ENCODE measurements around the gene PIAS2.
"Not testable (repeated sequence)": the region's sequence is repeated elsewhere in the genome, so short reads cannot be mapped to it uniquely, and the experiment has no call there.

Gene PIAS2

GRCh38 chr18:46821856-46822711 lies 95.2 kb downstream of the PIAS2 start:
- no peak for TF ChIP-seq POLR2A (IDR thresholded peaks at IDR 0.05; ENCODE audit: low read depth, low read length)
- TF ChIP-seq TAF1 (IDR thresholded peaks at IDR 0.05; ENCODE audit: borderline replicate concordance, low read depth, low read length), result no peak
- no peak for DNase-seq (ENCODE audit: insufficient read length)
- no peak for FAIRE-seq

DNA sequence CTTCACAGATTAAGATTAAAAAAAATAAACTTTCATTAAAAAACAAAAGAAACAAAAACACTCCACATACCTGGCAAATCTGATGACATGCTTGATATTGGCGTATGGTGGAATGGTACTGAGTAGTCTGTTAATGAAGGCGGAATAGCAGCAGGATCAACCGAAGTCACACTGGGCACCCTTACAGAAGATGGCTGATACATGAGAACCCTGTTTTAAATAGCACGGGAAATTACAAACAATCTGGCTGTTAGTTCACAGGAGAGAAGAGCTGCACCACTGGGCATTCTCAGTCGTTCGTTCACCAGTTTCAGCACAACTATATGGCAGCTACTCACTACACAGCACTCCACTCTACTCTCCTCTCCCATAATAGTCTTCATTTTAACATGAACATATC lies 96.4 kb downstream of the PIAS2 start:
- no peak for DNase-seq (ENCODE audit: insufficient read length)
- no peak for FAIRE-seq
- TF ChIP-seq POLR2AphosphoS5 (IDR thresholded peaks at IDR 0.05; ENCODE audit: low read depth, low read length), result no peak
- no peak for TF ChIP-seq POLR2A (IDR thresholded peaks at IDR 0.05; ENCODE audit: low read depth, low read length)
- no peak for TF ChIP-seq TAF1 (IDR thresholded peaks at IDR 0.05; ENCODE audit: borderline replicate concordance, low read depth, low read length)

- TF ChIP-seq POLR2A (IDR thresholded peaks at IDR 0.05; ENCODE audit: low read depth, low read length), result no peak
- TF ChIP-seq POLR2AphosphoS5 (IDR thresholded peaks at IDR 0.05; ENCODE audit: low read depth, low read length), result no peak
- TF ChIP-seq TAF1 (IDR thresholded peaks at IDR 0.05; ENCODE audit: borderline replicate concordance, low read depth, low read length), result no peak
- FAIRE-seq, result no peak
- no peak for DNase-seq (ENCODE audit: insufficient read length)
Measured at GRCh38 chr18:46815661-46816060, 101.6 kb downstream of the PIAS2 start.

DNA sequence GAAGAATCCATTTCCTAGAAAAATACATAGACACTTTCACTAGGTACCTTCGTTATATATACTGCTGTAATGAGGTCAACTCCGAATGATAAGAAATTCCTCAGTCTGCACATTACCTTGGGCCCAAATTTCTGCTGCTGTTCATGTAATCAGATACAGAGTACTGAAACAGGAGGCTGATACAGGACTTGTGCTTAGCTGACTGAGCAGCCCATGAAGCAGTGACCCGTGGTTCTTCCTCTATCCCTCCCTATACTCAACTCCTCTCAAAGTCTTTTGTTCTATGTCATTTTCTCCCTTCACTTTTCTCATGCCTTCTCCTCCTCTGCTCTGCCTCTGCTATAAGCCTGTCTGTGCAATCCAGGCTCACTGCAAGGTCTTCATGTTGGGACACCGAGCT lies 102.9 kb downstream of the PIAS2 start:
- TF ChIP-seq TAF1 (IDR thresholded peaks at IDR 0.05; ENCODE audit: borderline replicate concordance, low read depth, low read length) (no peak), POLR2AphosphoS5 (IDR thresholded peaks at IDR 0.05; ENCODE audit: low read depth, low read length) (no peak), POLR2A (IDR thresholded peaks at IDR 0.05; ENCODE audit: low read depth, low read length) (no peak)
- no peak for DNase-seq (ENCODE audit: insufficient read length)
- no peak for FAIRE-seq

GRCh38 chr18:46812311-46812710 lies 105.0 kb downstream of the PIAS2 start:
- FAIRE-seq, result no peak
- no peak for DNase-seq (ENCODE audit: insufficient read length)
- no peak for TF ChIP-seq POLR2A (IDR thresholded peaks at IDR 0.05; ENCODE audit: low read depth, low read length)
- TF ChIP-seq POLR2AphosphoS5 (IDR thresholded peaks at IDR 0.05; ENCODE audit: low read depth, low read length), result no peak
- TF ChIP-seq TAF1 (IDR thresholded peaks at IDR 0.05; ENCODE audit: borderline replicate concordance, low read depth, low read length), result no peak

DNA sequence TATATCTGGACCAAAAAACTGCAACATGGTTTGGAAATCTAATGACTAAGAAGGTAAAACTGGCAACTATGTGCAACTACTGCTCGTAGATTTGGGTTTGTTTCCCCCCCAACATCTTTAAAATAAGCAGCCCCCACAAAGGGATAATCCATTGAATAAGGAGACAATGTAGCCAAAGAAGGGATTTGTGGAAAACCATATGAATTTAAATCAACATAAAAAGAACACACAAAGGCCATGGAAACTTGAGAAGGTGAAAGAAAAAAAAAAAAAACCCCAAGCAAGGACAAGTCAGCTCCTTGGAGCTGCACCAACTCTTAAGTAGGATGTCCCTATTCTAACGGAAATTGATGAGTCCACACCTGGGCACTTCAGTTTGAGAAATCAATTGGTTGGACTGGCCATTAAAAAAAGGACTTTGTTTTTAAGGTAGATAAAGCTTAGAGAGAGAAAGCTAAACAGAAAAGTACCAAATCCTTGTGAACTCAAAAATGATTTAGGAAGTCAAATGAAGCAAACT lies 106.8 kb downstream of the PIAS2 start:
- no peak for FAIRE-seq
- no peak for TF ChIP-seq TAF1 (IDR thresholded peaks at IDR 0.05; ENCODE audit: borderline replicate concordance, low read depth, low read length)
- TF ChIP-seq POLR2AphosphoS5 (IDR thresholded peaks at IDR 0.05; ENCODE audit: low read depth, low read length), result no peak
- no peak for TF ChIP-seq POLR2A (IDR thresholded peaks at IDR 0.05; ENCODE audit: low read depth, low read length)

GRCh38 chr18:46809145-46809544 lies 108.2 kb downstream of the PIAS2 start:
- TF ChIP-seq TAF1 (IDR thresholded peaks at IDR 0.05; ENCODE audit: borderline replicate concordance, low read depth, low read length), result no peak
- no peak for TF ChIP-seq POLR2A (IDR thresholded peaks at IDR 0.05; ENCODE audit: low read depth, low read length)
- TF ChIP-seq POLR2AphosphoS5 (IDR thresholded peaks at IDR 0.05; ENCODE audit: low read depth, low read length), result no peak
- DNase-seq (ENCODE audit: insufficient read length) (no peak), FAIRE-seq (no peak)

More for the DNA sequence above, 106.8 kb downstream of the PIAS2 start:
- no peak for DNase-seq (ENCODE audit: insufficient read length)

DNA sequence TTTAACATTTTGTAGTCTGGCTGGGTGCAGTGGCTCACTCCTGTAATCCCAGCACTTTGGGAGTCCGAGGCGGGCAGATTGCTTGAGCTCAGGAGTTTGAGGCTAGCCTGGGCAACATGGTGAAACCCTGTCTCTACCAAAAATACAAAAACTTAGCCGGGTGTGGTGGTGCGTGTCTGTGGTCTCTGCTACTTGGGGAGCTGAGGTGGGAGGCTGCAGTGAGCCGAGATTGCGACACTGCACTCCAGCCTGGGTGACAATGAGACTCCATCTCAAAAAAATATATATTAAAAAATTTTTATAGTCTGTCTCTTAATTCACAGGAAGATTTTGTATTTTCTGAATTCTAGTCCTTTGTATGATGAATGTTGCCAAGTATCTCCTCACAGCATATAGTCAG lies 121.4 kb downstream of the PIAS2 start:
- DNase-seq (ENCODE audit: insufficient read length); FAIRE-seq: not testable (repeated sequence)

DNA sequence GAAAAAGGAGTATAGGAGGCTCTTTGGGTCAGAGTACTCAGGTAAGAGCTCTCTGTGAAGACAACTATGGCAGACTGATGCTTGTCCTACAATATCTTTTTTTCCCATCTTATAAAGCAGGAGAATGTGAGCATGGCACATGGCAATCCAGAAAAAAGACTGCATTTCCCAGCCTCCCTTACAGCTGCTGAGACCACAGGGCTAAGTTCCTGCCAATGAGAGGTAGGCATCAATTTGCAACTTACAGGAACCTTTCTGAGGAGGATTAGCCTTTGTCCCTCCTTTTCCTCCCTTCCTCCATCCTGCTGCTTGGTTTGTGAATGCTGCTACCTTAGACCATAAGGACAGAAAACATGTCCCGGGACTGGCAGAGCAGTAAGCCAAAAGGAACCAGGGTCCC lies 122.7 kb downstream of the PIAS2 start:
- TF ChIP-seq TAF1 (IDR thresholded peaks at IDR 0.05; ENCODE audit: borderline replicate concordance, low read depth, low read length), result no peak
- no peak for TF ChIP-seq POLR2A (IDR thresholded peaks at IDR 0.05; ENCODE audit: low read depth, low read length)
- no peak for TF ChIP-seq POLR2AphosphoS5 (IDR thresholded peaks at IDR 0.05; ENCODE audit: low read depth, low read length)
- FAIRE-seq (no peak), DNase-seq (ENCODE audit: insufficient read length) (no peak)

DNA sequence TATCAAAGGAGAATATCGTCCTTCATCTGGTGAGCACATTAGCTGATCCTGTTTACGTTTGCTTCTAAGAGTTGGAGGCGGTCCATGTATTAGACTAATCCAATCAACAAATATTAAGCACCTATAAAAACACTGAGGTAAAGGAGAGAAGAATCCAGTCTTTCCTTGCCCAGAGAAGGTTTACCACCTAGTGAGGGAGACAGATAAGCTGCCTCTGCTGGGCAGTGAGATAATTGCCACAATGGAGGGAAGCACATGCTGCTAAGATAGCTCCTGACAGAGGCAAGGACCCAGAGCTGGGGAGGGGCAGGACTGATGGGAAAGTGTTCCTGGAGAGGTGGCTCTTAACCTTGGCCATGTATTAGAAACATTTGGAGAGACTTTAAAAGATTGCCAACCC lies 123.7 kb downstream of the PIAS2 start:
- no peak for TF ChIP-seq TAF1 (IDR thresholded peaks at IDR 0.05; ENCODE audit: borderline replicate concordance, low read depth, low read length)
- TF ChIP-seq POLR2A (IDR thresholded peaks at IDR 0.05; ENCODE audit: low read depth, low read length), result no peak
- TF ChIP-seq POLR2AphosphoS5 (IDR thresholded peaks at IDR 0.05; ENCODE audit: low read depth, low read length), result no peak
- no peak for FAIRE-seq
- no peak for DNase-seq (ENCODE audit: insufficient read length)

GRCh38 chr18:46789088-46789487 lies 128.2 kb downstream of the PIAS2 start:
- FAIRE-seq, result no peak
- no peak for DNase-seq (ENCODE audit: insufficient read length)
- TF ChIP-seq POLR2AphosphoS5 (IDR thresholded peaks at IDR 0.05; ENCODE audit: low read depth, low read length) (no peak), POLR2A (IDR thresholded peaks at IDR 0.05; ENCODE audit: low read depth, low read length) (no peak)

- no peak for DNase-seq (ENCODE audit: insufficient read length)
- FAIRE-seq, result no peak
- TF ChIP-seq POLR2A (IDR thresholded peaks at IDR 0.05; ENCODE audit: low read depth, low read length) (no peak), TAF1 (IDR thresholded peaks at IDR 0.05; ENCODE audit: borderline replicate concordance, low read depth, low read length) (no peak), POLR2AphosphoS5 (IDR thresholded peaks at IDR 0.05; ENCODE audit: low read depth, low read length) (no peak)
Measured at GRCh38 chr18:46787674-46788073, 129.6 kb downstream of the PIAS2 start.

All from GM12892 (cell line).